ACC112 (cell line): Measurements from ENCODE around the gene TMEM106A.
A peak's percentile ranks its signal among the peaks of the same experiment; 100 is the strongest.
"Not testable (repeated sequence)": the region's sequence is repeated elsewhere in the genome, so short reads cannot be mapped to it uniquely, and the experiment has no call there.

Experiments
- H2AFZ ChIP-seq: fragments of 200-600 bp; sonication (generic); one replicate; pipeline ENCODE4 v1.6.0; 2017; ENCODE audit warnings: antibody characterized with exemption, low read length; ENCODE audit not compliant: unreplicated experiment
- H3K27ac ChIP-seq: fragments of 200-600 bp; sonication (generic); 2 replicates; pipeline ENCODE4 v1.5.1; 2014; ENCODE audit warnings: low read depth, mild to moderate bottlenecking, antibody characterized with exemption, low read length, moderate library complexity
- H3K27me3 ChIP-seq: fragments of 200-600 bp; sonication (generic); 2 replicates; pipeline ENCODE4 v1.6.1; 2014; ENCODE audit warnings: mild to moderate bottlenecking, antibody characterized with exemption, low read length, moderate library complexity, mixed read lengths; ENCODE audit not compliant: insufficient read depth
- H3K36me3 ChIP-seq: fragments of 200-600 bp; sonication (generic); 2 replicates; pipeline ENCODE4 v1.6.1; 2016; ENCODE audit warnings: mild to moderate bottlenecking, antibody characterized with exemption, low read length, moderate library complexity, mixed read lengths; ENCODE audit not compliant: insufficient read depth
- H3K4me1 ChIP-seq: fragments of 200-600 bp; sonication (generic); one replicate; pipeline ENCODE4 v1.6.1; 2016; ENCODE audit warnings: low read length, mixed read lengths; ENCODE audit not compliant: insufficient read depth, unreplicated experiment, control insufficient read depth
- H3K4me3 ChIP-seq: fragments of 200-600 bp; sonication (generic); 2 replicates; pipeline ENCODE4 v1.5.1; 2014; ENCODE audit warnings: mild to moderate bottlenecking, low read depth, low read length
- H3K79me2 ChIP-seq: fragments of 200-600 bp; sonication (generic); one replicate; pipeline ENCODE4 v1.6.0; 2016; ENCODE audit warnings: low read length; ENCODE audit not compliant: control insufficient read depth, unreplicated experiment, insufficient read depth

The TMEM106A gene, protein sequence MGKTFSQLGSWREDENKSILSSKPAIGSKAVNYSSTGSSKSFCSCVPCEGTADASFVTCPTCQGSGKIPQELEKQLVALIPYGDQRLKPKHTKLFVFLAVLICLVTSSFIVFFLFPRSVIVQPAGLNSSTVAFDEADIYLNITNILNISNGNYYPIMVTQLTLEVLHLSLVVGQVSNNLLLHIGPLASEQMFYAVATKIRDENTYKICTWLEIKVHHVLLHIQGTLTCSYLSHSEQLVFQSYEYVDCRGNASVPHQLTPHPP

DNA sequence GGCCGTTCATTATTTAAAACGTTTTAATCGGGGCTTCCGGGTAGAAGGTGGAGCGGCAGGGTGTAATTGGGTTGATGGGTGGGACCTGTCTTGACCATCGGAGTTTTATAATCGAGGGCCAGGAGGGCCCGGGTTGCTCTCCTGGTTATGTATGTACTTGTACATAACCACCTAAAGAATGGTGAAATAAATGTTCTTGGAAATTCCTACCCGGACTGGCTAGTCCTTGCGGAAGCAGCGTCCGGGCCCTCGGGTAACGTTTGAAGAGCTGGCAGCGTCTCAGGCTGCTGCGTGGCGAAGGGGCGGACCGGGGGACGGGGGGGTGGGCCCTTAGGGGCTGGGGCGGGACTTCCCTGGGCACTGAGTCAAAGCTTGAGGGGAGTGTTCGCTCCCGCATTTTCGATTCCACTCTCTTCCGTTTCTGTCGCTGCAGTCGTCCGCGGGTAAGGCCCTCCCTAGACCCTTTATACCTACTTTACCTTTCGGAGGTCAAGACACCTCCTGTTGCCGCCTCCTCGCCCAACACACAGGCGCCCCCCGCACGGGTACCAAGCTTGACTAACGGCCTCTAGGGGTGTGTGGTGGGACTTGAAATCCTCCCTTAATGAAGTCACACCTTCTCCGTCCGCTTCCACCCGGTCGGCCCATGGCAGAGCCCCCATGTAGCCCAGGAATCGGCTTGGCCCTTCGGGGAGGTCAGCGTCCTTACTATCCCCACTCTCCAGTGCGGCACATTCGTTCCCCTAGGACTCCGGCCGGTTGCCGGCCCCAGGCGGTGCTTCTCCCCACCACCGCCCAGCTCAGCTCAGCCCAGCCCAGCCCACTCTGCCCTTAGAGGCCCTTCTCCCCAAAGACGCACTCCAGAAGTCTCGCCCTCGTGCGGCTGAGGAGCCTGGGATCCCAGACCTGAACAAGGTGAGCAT is at the start of gene TMEM106A:
Gene TMEM106A (plus strand): TSS at position 396 of the 923 bp plus-strand sequence. CDS start 1,167 bp downstream, outside the sequence.
- peak within 1 kb of the TSS; percentile 87 for H2AFZ ChIP-seq
- peaks cover 34% of the 10 kb centered on the region; the same call in 1 of the 2 replicates for H3K36me3 ChIP-seq
- peak within 1 kb of the TSS; percentile 96 for H3K4me3 ChIP-seq
- H3K79me2 ChIP-seq = peaks cover 15% of the 10 kb centered on the region
- H3K4me1 ChIP-seq = peaks cover 27% of the 10 kb centered on the region
- H3K27me3 ChIP-seq = no peaks in the 10 kb centered on the region
- peak within 1 kb of the TSS; percentile 83 for H3K27ac ChIP-seq

DNA sequence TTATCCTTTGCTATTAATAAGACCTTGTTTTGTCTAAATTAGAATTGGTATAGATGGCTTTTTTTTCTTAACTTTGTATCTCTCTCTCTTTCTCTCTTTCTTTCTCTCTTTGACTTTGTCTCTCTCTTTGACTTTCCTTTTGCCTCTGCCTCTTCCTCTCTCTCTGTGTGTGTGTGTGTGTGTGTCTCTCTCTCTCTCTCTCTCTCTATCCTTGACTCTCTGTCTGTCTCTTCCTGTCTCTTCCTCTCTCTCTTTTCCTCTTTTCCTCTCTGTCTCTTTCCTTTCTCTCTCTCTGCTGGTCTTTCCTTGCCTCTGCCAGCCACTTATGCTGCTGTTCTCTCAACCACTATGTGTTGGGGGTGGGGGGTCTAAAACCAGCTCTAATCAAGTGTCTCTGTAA is 45.7 kb upstream of the TMEM106A start:
- not testable (repeated sequence) for H3K4me3 ChIP-seq
- H3K79me2 ChIP-seq = peaks cover 18% of the 10 kb centered on the region

DNA sequence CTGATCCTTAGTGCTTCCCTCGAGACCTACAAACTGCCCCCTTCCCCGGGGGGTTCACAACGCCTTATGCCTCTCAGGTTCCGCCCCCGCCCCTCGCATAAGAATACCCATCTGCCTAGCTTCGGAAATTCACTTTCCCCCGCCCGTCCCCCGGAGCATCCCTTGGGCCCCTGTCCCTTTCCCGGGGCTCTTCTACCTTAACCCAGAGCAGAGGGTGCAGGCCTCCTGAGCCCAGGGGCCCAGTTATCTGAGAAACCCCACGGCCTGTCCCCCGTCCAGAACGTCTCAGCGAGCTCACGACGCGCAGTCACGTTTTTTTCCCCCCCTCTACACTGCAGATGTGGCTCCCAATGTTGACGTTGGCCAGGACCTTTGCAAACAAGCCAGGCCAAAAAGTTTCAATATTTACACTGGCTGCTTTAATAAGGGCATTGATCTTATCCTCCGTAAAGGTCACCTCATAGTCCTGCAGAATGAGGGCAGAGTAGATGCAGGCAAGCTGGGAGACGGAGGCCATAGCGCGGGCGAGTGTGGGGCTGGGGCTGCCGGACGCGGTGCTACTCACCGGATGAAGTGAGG is 42.0 kb upstream of the TMEM106A start:
- peaks cover 3% of the 10 kb centered on the region; the same call in 1 of the 2 replicates for H3K36me3 ChIP-seq
- H3K27ac ChIP-seq = peak overlapping the region; percentile 93
- peaks cover 32% of the 10 kb centered on the region for H3K79me2 ChIP-seq
- H3K4me1 ChIP-seq = peaks cover 15% of the 10 kb centered on the region
- H3K27me3 ChIP-seq = no peaks in the 10 kb centered on the region
- H2AFZ ChIP-seq = peak overlapping the region; percentile 92
- H3K4me3 ChIP-seq = peak overlapping the region; percentile 82

More for the DNA sequence above, 45.7 kb upstream of the TMEM106A start:
- H2AFZ ChIP-seq, H3K4me1 ChIP-seq, H3K27me3 ChIP-seq, H3K36me3 ChIP-seq, H3K27ac ChIP-seq: not testable (repeated sequence)

DNA sequence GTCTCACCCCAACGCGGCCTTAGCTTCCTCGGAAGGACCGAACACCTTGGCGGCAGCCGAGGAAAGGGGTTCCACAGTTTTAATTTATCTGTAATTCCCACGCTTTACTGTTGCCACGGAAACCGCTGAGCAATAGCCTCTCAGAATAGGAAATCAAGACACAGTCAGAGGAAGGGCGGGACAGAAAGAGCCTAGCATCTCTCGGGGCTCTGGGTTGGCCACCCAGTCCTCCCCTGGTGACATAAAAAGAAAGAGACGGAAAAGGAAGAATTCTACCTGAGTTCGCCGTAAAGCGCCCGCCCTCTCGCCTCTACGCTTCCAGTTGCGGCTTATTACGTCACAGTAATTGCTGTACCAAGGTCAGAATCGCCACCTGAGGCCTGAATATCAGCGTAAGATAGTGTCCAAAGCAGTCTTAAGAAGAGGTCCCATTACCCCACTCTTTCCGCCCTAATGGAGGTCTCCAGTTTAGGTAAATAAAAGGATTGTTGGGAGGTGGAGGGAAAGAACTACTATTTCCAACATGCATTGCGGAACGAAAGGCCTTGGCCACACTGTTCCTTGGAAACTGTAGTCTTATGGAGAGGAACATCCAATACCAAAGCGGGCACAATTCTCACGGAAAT is 41.4 kb upstream of the TMEM106A start:
- Histone ChIP-seq H3K27me3 (no peaks in the 10 kb centered on the region), H3K36me3 (peaks cover 6% of the 10 kb centered on the region), H3K4me1 (peaks cover 18% of the 10 kb centered on the region), H2AFZ (peak overlapping the region; percentile 92), H3K4me3 (peak overlapping the region; percentile 82), H3K79me2 (peaks cover 37% of the 10 kb centered on the region), H3K27ac (peak overlapping the region; percentile 93)

DNA sequence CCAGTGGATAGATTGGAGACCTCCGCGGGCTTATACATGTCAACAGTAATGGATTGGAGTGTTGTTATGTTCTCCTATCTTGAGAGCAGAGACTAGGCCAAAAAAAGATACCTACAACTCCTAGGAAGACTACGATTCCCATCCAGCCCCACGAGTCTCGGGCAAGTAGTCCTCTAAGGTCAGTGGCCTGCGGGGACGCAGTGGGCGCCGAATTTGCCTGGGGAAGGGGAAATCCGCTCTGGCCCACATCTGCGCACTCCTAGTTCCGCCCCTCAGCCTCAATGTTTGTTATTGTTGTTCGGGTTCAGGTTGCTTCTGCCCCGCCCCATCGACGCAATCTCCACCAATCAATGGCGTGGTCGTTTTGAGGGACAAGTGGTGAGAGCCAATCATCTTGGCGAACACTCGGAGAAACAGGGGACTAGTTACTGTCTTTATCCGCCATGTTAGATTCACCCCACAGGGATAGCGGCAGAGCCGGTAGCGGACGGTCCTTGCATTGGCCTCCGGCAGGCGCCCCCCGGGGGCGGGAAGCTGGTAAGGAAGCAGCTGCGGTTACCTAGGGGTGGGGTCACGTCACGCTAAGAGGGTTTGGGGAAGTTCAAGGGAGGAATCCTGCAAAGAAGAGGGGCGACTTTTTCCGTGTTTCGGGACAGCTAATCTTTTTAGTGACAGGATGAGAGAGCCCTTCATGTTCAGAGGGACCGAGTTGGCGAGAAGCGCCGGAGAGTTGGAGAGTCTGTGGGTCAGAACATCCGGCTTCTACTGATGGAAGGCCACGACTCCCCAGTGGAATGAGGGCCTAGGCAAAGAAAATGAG is 40.7 kb upstream of the TMEM106A start, which contains the start of gene NBR1:
Gene NBR1 (plus strand): TSS at position 449 of the 820 bp plus-strand sequence. CDS start 4,586 bp downstream, outside the sequence.
- H3K79me2 ChIP-seq = peaks cover 45% of the 10 kb centered on the region

DNA sequence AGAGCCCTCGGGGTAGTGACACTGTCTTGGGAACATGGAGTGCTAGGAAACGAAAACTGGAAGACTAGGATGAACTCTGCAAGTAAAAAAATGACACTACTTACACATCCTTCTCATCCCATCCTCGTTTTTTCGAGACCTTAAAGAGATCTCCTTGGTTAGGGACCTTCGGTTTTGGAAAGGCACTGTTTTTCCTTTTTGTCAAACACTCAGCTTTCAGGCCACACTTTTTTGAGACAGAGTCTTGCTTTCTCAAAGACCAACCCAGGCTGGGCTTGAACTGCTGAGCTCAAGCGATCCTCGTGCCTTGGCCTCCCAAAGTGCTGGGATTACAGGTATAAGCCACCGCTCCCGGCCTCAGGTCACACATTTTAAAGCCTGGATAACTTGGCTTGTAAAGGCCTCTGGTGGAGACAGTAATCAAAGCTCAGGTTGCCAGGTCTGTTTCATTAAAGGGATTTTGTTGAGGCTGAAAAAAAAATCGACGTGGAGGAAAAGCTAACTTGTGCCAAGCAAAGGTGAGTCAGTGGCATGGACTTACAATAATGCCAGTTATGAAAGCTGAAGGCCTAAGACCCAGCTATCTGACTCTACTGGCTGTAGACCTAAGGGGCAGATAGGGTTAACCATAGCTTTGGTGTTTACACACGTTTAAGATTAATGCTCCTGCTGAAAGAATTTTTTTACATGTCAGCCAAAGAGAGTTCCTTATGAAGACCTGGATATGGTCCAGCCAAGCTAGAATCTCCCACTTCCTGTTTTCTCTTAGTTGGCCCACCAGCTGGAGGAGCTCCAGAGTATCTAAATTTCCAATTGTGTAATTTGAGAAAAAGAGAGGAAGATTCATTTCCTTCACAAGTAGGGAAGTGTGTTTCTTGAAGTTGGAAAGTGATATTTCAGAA is 39.8 kb upstream of the TMEM106A start:
- H3K27me3 ChIP-seq = no peaks in the 10 kb centered on the region
- peaks cover 30% of the 10 kb centered on the region for H3K4me1 ChIP-seq
- peak overlapping the region; percentile 82 for H3K4me3 ChIP-seq
- no peak overlapping the region for H2AFZ ChIP-seq
- H3K27ac ChIP-seq = peak overlapping the region; percentile 93
- H3K79me2 ChIP-seq = peaks cover 52% of the 10 kb centered on the region
- peaks cover 18% of the 10 kb centered on the region for H3K36me3 ChIP-seq

More for the DNA sequence above, 40.7 kb upstream of the TMEM106A start, which contains the start of gene NBR1:
- Histone ChIP-seq H3K27ac (peak within 1 kb of the TSS; percentile 93), H3K4me1 (peaks cover 25% of the 10 kb centered on the region), H3K36me3 (peaks cover 13% of the 10 kb centered on the region), H3K27me3 (no peaks in the 10 kb centered on the region), H2AFZ (peak within 1 kb of the TSS; percentile 92), H3K4me3 (peak within 1 kb of the TSS; percentile 82)

DNA sequence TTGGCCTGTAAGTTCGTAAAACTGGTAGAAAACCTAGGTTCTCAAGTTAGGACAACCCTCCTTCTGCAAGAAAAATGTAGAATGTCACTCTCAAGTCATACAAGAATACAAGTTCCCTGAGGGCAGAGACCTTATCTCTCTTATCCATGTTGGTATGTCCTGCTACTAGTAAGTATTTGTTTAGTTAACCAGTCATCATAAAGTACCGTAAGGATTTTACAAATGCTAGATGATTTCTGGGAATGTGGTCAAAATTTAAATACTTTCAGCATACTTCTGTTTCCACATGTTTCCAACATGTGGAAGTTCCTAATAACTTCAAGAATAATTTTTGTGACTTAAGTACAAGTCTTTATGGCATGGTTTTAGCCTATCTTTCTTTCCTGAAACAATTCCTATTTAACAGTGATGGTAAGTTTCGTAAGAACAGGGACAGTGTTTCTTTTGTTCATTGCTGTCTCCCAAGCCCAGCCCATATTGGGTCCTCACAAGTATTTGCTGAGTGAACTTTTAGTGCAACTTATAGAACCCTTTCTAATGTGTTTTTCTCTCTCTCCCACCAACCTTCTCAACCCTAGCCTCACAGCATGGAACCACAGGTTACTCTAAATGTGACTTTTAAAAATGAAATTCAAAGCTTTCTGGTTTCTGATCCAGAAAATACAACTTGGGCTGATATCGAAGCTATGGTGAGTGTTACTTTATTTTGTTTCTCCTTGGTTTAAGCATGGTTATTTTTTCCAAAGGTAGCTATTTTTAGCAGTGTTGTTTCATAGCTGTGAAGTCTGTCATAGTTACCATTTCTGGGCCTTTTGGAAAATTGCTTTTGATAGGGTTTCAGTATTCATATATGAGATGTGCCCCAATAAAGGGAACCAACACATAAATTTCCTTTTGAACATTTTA is 36.2 kb upstream of the TMEM106A start:
- Histone ChIP-seq H3K36me3 (peaks cover 42% of the 10 kb centered on the region), H2AFZ (no peak overlapping the region), H3K79me2 (peaks cover 35% of the 10 kb centered on the region), H3K4me1 (peaks cover 24% of the 10 kb centered on the region), H3K27ac (peak overlapping the region; percentile 56), H3K27me3 (no peaks in the 10 kb centered on the region), H3K4me3 (peak overlapping the region; percentile 39; the same call in 1 of the 2 replicates)

DNA sequence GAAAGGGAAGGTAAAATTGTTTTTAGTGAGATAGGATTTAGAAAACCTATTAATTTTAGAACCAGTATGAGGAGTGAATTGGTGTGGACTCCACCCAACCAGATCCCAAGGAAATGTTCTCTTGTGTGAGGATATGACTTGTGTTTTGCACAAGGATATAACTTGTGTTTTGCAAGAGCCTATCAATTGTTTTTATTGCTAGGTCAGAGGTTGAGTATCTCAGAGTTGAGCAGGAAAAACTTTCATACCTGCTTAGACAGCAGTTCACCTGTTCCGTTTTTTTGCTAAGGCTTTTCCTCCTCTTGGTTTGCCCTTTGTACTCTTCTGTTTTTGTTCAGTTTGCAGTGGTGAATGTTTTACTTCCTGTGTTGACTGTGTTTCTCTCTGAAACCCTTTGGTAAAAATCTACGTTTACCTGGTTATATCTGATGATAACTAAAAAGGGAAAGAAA is 35.5 kb upstream of the TMEM106A start:
- H2AFZ ChIP-seq = no peak overlapping the region
- H3K36me3 ChIP-seq = peaks cover 42% of the 10 kb centered on the region
- H3K27me3 ChIP-seq = no peaks in the 10 kb centered on the region
- peak overlapping the region; percentile 39; the same call in 1 of the 2 replicates for H3K4me3 ChIP-seq
- H3K27ac ChIP-seq = peak overlapping the region; percentile 56; the same call in 1 of the 2 replicates
- peaks cover 24% of the 10 kb centered on the region for H3K4me1 ChIP-seq
- peaks cover 35% of the 10 kb centered on the region for H3K79me2 ChIP-seq
